ENCODE measurements around the gene PPP1R11. TPM values are rescaled to one million over a fixed set of nuclear protein-coding genes. Genes with fewer than 3 reads are reported as not detected.
"Not testable (repeated sequence)": the region's sequence is repeated elsewhere in the genome, so short reads cannot be mapped to it uniquely, and the experiment has no call there.

PPP1R11 gene
- 55.9 and 56.1 TPM in 2 replicates for total RNA-seq

DNA sequence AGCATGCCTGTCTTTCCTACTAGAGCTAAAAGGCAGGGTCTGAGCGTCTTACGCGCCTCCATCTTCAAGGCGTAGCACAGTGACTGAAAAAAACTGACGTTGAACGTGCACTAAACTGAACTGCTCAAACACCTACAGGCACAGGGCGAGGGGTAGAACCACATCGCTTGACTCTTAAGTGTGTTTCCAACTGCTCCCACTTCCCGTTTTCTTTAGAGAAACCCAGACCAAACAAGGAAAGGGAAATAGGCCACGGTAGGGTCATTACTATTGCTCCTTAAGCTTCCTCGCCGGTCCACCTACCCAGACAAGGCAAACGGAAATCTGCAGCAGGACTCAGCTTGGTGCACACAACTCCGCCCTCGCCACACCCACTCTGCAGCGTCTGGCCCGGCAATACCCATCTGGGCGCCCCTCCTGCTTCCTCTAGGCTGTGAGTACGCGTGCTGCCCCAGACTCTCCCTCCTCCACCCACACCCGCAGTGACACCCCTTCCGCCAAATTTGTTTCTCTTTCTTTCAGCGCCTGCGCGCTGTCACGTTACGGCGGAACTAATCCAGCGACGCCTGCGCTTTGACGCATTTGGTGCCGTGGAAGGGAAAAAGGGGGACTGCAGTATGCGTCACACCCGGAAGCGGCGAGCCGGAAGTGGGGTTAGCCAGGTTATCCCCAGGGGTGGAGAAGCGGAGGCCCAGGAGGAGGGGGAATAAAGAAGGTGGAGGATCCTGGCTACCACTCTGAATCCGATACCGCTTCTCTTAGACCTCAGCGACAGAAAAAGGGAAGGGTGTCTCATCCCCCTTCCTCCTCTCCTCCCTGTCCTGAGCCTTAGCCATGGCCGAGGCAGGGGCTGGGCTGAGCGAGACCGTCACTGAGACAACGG is at the start of gene PPP1R11:
PPP1R11 (plus strand) TSS at position 622 of the 883 bp plus-strand sequence; CDS start at position 835, 213 bp downstream.
- Mint-ChIP-seq H3K36me3 (ENCODE audit: low read depth) (peaks cover 64% of the 10 kb centered on the region), H3K4me3 (ENCODE audit: low read depth) (peak within 1 kb of the TSS; percentile 93), H3K4me1 (ENCODE audit: low read depth) (peaks cover 42% of the 10 kb centered on the region), H3K27me3 (ENCODE audit: low read depth) (peaks cover 10% of the 10 kb centered on the region), H3K9me3 (no peaks in the 10 kb centered on the region), H3K27ac (peak within 1 kb of the TSS; percentile 96)
- peak; percentile 99 for DNase-seq (ENCODE audit: low spot score)
- intact Hi-C loops (cut with micrococcal nuclease), result loop anchor here (2.0 to 5.0 kb wide), 3 partner anchors 35 to 260 kb away; partner anchors contain the start of genes TRIM26 and TRIM39

DNA sequence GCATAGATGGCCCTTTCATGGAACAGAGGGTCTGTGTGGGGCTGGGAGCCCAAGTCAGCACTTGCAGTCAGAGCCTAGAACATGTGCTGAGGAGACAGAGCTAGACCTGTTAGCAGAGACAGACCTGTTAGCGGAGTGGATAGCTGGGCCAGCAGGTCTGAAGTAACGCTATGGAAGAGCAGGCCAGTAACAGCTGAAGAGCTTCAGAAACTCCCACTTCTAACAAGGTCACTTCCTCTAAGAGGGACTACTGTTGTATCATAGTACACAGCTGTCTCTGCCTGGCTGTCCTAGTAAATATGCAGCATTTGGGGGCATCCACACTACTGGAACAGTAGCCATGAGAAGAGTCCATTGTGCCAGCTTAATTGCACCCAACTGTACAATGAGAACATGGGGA is 47.2 kb upstream of the PPP1R11 start:
- Mint-ChIP-seq H3K27ac (no peak overlapping the region), H3K36me3 (ENCODE audit: low read depth) (peaks cover 4% of the 10 kb centered on the region), H3K4me3 (ENCODE audit: low read depth) (no peak overlapping the region), H3K4me1 (ENCODE audit: low read depth) (no peaks in the 10 kb centered on the region), H3K27me3 (ENCODE audit: low read depth) (no peaks in the 10 kb centered on the region), H3K9me3 (no peaks in the 10 kb centered on the region)
- no peak for DNase-seq (ENCODE audit: low spot score)
- intact Hi-C loops (cut with micrococcal nuclease), result no loop called here

GRCh38 chr6:30020626-30021025 is 46.4 kb upstream of the PPP1R11 start:
- Mint-ChIP-seq H3K9me3 (no peaks in the 10 kb centered on the region), H3K27me3 (ENCODE audit: low read depth) (no peaks in the 10 kb centered on the region), H3K4me3 (ENCODE audit: low read depth) (no peak overlapping the region), H3K4me1 (ENCODE audit: low read depth) (no peaks in the 10 kb centered on the region), H3K36me3 (ENCODE audit: low read depth) (peaks cover 4% of the 10 kb centered on the region), H3K27ac (no peak overlapping the region)
- intact Hi-C loops (cut with micrococcal nuclease), result no loop called here
- DNase-seq (ENCODE audit: low spot score), result no peak

DNA sequence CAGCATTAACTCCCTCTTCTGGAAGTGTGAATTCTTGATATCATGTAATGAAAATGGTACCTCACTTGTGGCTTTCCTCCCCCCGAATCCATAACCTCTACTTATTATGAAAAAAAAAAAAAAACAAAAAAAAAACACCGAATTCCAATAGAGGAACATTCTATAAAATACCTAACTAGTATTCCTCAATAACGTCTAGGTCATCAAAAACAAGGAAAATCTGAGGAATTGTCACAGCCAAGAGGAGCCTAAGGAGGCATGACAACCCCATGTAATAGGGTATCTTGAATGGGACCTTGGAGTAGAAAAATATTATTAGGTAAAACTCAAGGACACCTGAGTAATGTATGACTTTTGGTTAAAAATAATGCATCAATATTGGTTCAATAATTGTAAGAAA is 44.8 kb upstream of the PPP1R11 start:
- H3K9me3 Mint-ChIP-seq, result no peaks in the 10 kb centered on the region
- H3K4me3 Mint-ChIP-seq (ENCODE audit: low read depth), result no peak overlapping the region
- H3K4me1 Mint-ChIP-seq (ENCODE audit: low read depth), result no peaks in the 10 kb centered on the region
- no peak overlapping the region for H3K27ac Mint-ChIP-seq
- H3K36me3 Mint-ChIP-seq (ENCODE audit: low read depth), result peaks cover 4% of the 10 kb centered on the region
- DNase-seq (ENCODE audit: low spot score), result no peak
- intact Hi-C loops (cut with micrococcal nuclease), result no loop called here
- H3K27me3 Mint-ChIP-seq (ENCODE audit: low read depth), result no peaks in the 10 kb centered on the region

- H3K27ac Mint-ChIP-seq; intact Hi-C loops (cut with micrococcal nuclease); DNase-seq (ENCODE audit: low spot score); H3K36me3 Mint-ChIP-seq (ENCODE audit: low read depth); H3K4me1 Mint-ChIP-seq (ENCODE audit: low read depth); H3K9me3 Mint-ChIP-seq; H3K27me3 Mint-ChIP-seq (ENCODE audit: low read depth); H3K4me3 Mint-ChIP-seq (ENCODE audit: low read depth): not testable (repeated sequence)
These were observed 44.3 kb upstream of the PPP1R11 start for GRCh38 chr6:30022712-30023111.

DNA sequence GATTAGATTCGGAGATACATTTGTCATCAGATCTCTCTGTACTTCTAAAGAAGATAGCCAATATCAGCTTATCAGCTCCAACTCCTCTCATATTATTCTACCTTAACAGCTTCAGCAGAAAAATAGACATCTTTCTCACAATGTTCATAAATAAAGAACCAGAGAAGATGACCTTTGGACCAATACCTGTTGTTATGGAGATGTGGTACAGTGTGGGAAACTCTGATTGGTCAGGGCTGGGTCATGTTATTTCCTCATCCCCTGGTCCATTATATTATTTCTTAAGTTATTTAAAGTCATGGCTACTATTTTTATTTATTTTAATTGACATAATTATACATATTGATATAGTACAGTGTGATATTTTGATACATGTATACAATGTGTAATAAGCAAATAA is 41.8 kb upstream of the PPP1R11 start:
- Mint-ChIP-seq H3K36me3 (ENCODE audit: low read depth) (peaks cover 8% of the 10 kb centered on the region), H3K27ac (no peak overlapping the region), H3K27me3 (ENCODE audit: low read depth) (no peaks in the 10 kb centered on the region), H3K4me3 (ENCODE audit: low read depth) (no peak overlapping the region), H3K9me3 (no peaks in the 10 kb centered on the region), H3K4me1 (ENCODE audit: low read depth) (no peaks in the 10 kb centered on the region)
- intact Hi-C loops (cut with micrococcal nuclease), result no loop called here
- no peak for DNase-seq (ENCODE audit: low spot score)

DNA sequence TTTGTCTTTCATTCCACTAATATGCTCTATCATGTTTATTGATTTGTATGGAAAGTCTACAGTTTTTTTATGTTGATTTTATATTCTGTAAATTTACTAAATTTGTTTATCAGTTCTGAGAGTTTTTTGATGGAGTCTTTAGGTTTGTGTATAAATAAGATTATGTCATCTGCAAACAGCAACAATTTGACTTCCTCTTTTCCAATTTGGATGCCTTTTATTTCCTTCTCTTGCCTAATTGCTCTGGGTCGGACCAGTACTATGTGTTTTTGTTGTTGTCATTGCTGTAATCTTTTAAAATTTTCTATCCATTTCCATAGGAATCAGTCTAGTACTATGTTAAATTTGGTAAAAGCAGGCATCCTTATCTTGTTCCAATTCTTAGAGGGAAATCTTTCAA is 37.4 kb upstream of the PPP1R11 start:
- H3K4me1 Mint-ChIP-seq (ENCODE audit: low read depth), result no peaks in the 10 kb centered on the region
- H3K27ac Mint-ChIP-seq, result no peak overlapping the region
- intact Hi-C loops (cut with micrococcal nuclease), result no loop called here
- H3K36me3 Mint-ChIP-seq (ENCODE audit: low read depth), result peaks cover 8% of the 10 kb centered on the region
- no peaks in the 10 kb centered on the region for H3K27me3 Mint-ChIP-seq (ENCODE audit: low read depth)
- H3K4me3 Mint-ChIP-seq (ENCODE audit: low read depth), result no peak overlapping the region
- no peaks in the 10 kb centered on the region for H3K9me3 Mint-ChIP-seq
- DNase-seq (ENCODE audit: low spot score), result no peak

DNA sequence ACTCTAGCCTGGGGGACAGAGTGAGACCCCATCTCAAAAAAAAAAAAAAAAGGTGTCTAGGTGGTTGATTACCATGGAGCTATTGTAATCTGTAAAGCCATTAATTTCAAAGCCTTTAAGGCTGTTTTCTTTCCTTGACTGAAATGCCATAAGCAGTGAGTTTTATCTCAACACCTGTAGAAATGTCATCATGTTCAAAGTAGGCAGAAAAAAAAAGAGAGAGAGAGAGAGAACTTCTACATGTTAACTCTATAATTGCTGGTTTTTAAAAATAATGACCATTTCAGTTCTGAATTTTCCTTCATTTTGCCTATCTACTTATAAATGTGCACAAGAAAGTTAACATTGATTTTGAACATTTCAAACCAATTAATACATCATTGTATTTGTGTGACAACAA is 35.6 kb upstream of the PPP1R11 start:
- DNase-seq (ENCODE audit: low spot score), result no peak
- peaks cover 12% of the 10 kb centered on the region for H3K36me3 Mint-ChIP-seq (ENCODE audit: low read depth)
- no peak overlapping the region for H3K4me3 Mint-ChIP-seq (ENCODE audit: low read depth)
- H3K27me3 Mint-ChIP-seq (ENCODE audit: low read depth), result no peaks in the 10 kb centered on the region
- peaks cover 2% of the 10 kb centered on the region for H3K4me1 Mint-ChIP-seq (ENCODE audit: low read depth)
- H3K9me3 Mint-ChIP-seq, result no peaks in the 10 kb centered on the region
- H3K27ac Mint-ChIP-seq, result no peak overlapping the region
- intact Hi-C loops (cut with micrococcal nuclease), result no loop called here

GRCh38 chr6:30033440-30033839 is 33.6 kb upstream of the PPP1R11 start:
- H3K36me3 Mint-ChIP-seq (ENCODE audit: low read depth), result peaks cover 12% of the 10 kb centered on the region
- H3K4me1 Mint-ChIP-seq (ENCODE audit: low read depth); H3K27me3 Mint-ChIP-seq (ENCODE audit: low read depth); DNase-seq (ENCODE audit: low spot score); H3K4me3 Mint-ChIP-seq (ENCODE audit: low read depth); H3K9me3 Mint-ChIP-seq; intact Hi-C loops (cut with micrococcal nuclease); H3K27ac Mint-ChIP-seq: not testable (repeated sequence)

DNA sequence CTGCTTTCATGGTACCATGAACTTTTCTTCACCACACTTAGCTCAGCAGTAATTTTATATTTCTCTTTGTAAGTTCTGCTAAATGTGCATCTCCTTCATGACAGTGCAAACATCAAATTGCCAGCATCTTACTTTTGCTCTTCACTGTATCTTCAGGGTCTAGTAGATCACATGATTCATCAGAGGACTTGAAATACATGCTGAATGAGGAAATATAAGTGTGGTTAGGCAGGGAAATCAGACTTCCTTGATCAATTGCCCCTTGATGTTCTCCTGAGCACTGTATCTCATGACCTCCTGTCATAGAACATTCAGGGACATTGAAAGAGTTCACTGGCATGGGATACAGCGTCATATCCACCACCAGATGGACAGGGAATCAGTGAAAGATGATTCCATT is 31.2 kb upstream of the PPP1R11 start:
- peaks cover 4% of the 10 kb centered on the region for H3K36me3 Mint-ChIP-seq (ENCODE audit: low read depth)
- no peaks in the 10 kb centered on the region for H3K9me3 Mint-ChIP-seq
- peaks cover 2% of the 10 kb centered on the region for H3K4me1 Mint-ChIP-seq (ENCODE audit: low read depth)
- no peak overlapping the region for H3K4me3 Mint-ChIP-seq (ENCODE audit: low read depth)
- H3K27me3 Mint-ChIP-seq (ENCODE audit: low read depth), result no peaks in the 10 kb centered on the region
- DNase-seq (ENCODE audit: low spot score), result no peak
- H3K27ac Mint-ChIP-seq, result no peak overlapping the region
- intact Hi-C loops (cut with micrococcal nuclease), result no loop called here

DNA sequence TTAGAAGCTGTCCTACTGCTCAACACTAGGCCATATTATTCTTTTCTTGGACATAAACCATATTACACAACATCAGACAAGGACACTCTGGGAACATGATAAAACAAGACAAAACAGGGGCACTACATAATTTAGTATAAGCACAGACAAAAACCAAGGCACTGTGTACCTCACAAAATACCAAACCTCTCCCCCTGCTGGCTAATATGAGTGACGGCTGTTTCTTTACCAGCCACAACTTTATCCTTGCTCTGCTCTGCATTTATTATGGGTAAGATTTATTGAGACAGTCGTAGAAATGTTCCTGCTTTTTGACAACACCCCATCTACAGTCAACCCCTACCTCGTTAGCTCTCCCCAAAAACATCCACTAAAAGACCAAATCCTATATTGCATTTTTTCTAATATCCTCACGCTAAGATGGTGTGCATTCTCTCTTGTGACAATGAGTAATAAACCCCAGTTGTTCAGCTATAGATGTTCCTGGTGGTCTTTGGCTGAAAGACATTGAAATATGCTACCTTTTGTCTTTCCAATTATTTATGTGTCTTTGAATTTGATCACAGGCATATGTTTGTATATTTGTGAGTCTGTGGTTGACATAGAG is 29.7 kb upstream of the PPP1R11 start:
- H3K27me3 Mint-ChIP-seq (ENCODE audit: low read depth), result no peaks in the 10 kb centered on the region
- no peak for DNase-seq (ENCODE audit: low spot score)
- no peaks in the 10 kb centered on the region for H3K9me3 Mint-ChIP-seq
- peaks cover 3% of the 10 kb centered on the region for H3K4me1 Mint-ChIP-seq (ENCODE audit: low read depth)
- H3K27ac Mint-ChIP-seq, result no peak overlapping the region
- intact Hi-C loops (cut with micrococcal nuclease), result no loop called here
- peaks cover 4% of the 10 kb centered on the region for H3K36me3 Mint-ChIP-seq (ENCODE audit: low read depth)
- no peak overlapping the region for H3K4me3 Mint-ChIP-seq (ENCODE audit: low read depth)

GRCh38 chr6:30041221-30041620 is 25.8 kb upstream of the PPP1R11 start:
- no peaks in the 10 kb centered on the region for H3K36me3 Mint-ChIP-seq (ENCODE audit: low read depth)
- no peak overlapping the region for H3K27ac Mint-ChIP-seq
- intact Hi-C loops (cut with micrococcal nuclease), result no loop called here
- no peaks in the 10 kb centered on the region for H3K27me3 Mint-ChIP-seq (ENCODE audit: low read depth)
- no peak for DNase-seq (ENCODE audit: low spot score)
- H3K9me3 Mint-ChIP-seq, result no peaks in the 10 kb centered on the region
- H3K4me1 Mint-ChIP-seq (ENCODE audit: low read depth), result peaks cover 17% of the 10 kb centered on the region
- H3K4me3 Mint-ChIP-seq (ENCODE audit: low read depth), result no peak overlapping the region

DNA sequence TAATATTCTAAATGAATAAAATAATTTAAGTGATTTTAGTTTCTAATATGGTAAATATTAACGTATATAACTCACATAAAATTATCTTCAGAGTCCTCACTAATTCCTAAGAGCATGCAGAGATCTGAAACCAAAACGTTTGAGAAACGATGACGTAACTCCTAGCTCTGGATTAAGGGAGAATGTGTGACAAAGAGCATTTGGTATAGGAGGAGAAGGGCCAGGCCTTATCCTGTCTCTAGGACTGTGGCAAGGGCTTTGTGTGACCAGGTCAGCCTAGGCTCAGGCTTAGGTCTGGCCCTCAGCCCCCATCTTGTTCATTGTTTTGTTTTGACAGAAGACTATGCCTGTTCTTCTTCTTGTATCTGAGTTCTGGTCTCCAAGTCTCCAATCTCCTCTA is 25.2 kb upstream of the PPP1R11 start:
- Mint-ChIP-seq H3K4me1 (ENCODE audit: low read depth) (peaks cover 17% of the 10 kb centered on the region), H3K27ac (no peak overlapping the region), H3K9me3 (no peaks in the 10 kb centered on the region), H3K36me3 (ENCODE audit: low read depth) (no peaks in the 10 kb centered on the region), H3K27me3 (ENCODE audit: low read depth) (no peaks in the 10 kb centered on the region), H3K4me3 (ENCODE audit: low read depth) (no peak overlapping the region)
- intact Hi-C loops (cut with micrococcal nuclease), result no loop called here
- DNase-seq (ENCODE audit: low spot score), result no peak
